ENCODE measurements around the gene CDR2L.
"Not testable (repeated sequence)": the region's sequence is repeated elsewhere in the genome, so short reads cannot be mapped to it uniquely, and the experiment has no call there.

The CDR2L gene

GRCh38 chr17:75041656-75042280 is 54.3 kb downstream of the CDR2L start:
- no peak for DNase-seq (ENCODE audit: low read depth in 2 of 2)

GRCh38 chr17:75043789-75044188 is 56.4 kb downstream of the CDR2L start:
- DNase-seq (ENCODE audit: low read depth in 2 of 2), result not testable (repeated sequence)

GRCh38 chr17:75044716-75045115 is 57.3 kb downstream of the CDR2L start:
- no peak for DNase-seq (ENCODE audit: low read depth in 2 of 2)

GRCh38 chr17:75045946-75046406 is 58.5 kb downstream of the CDR2L start:
- not testable (repeated sequence) for DNase-seq (ENCODE audit: low read depth in 2 of 2)

- peak; percentile 90 to 93 for DNase-seq (ENCODE audit: low read depth in 2 of 2)
Observed at GRCh38 chr17:75046407-75047289, 59.2 kb downstream of the CDR2L start, which contains the start of the genes ATP5PD and KCTD2. ATP5PD (minus strand) TSS chr17:75046969; CDS start chr17:75042650, 4,319 bp downstream. KCTD2 (plus strand) TSS chr17:75047225; CDS start chr17:75047251, 26 bp downstream.

- DNase-seq (ENCODE audit: low read depth in 2 of 2), result no peak
Observed at GRCh38 chr17:75047398-75048098, 60.1 kb downstream of the CDR2L start.

- no peak for DNase-seq (ENCODE audit: low read depth in 2 of 2)
Observed at GRCh38 chr17:75048249-75048878, 60.9 kb downstream of the CDR2L start.

- no peak for DNase-seq (ENCODE audit: low read depth in 2 of 2)
Observed at GRCh38 chr17:75049057-75049456, 61.6 kb downstream of the CDR2L start.

- DNase-seq (ENCODE audit: low read depth in 2 of 2), result no peak
Observed at GRCh38 chr17:75049706-75050105, 62.3 kb downstream of the CDR2L start.

GRCh38 chr17:75051941-75052340 is 64.5 kb downstream of the CDR2L start:
- DNase-seq (ENCODE audit: low read depth in 2 of 2), result no peak
